SK-N-SH (cell line): ENCODE data around the gene VTN.

ENCODE experiments used
- CHD2 ChIP-seq: fragments of 150-350 bp; IDR thresholded peaks from 2 replicates; pipeline ENCODE4 v1.6.1; 2018; ENCODE audit warnings: low read length; ENCODE audit not compliant: partially characterized antibody
- EP300 ChIP-seq, 2 experiments: IDR thresholded peaks; 2 replicates each; pipeline versions ENCODE4 v1.4.0 to v1.6.1; 2012; ENCODE audit warnings: borderline replicate concordance in 1 of 2, low read depth in 1 of 2, low read length in 1 of 2
- EZH2phosphoT487 ChIP-seq: fragments of 200-600 bp; sonication (generic); IDR thresholded peaks from 2 replicates; pipeline ENCODE4 v1.6.1; 2017; ENCODE audit warnings: low read depth, mixed run types, mild to moderate bottlenecking, antibody characterized with exemption, moderate library complexity, borderline replicate concordance
- GABPA ChIP-seq: IDR thresholded peaks from 2 replicates; pipeline ENCODE4 v1.4.0; 2012; ENCODE audit warnings: low read depth, mild to moderate bottlenecking
- NRF1 ChIP-seq: IDR thresholded peaks from 2 replicates; pipeline ENCODE4 v1.6.1; 2012; ENCODE audit warnings: low read depth, mild to moderate bottlenecking, low read length
- POLR2AphosphoS5 ChIP-seq: IDR thresholded peaks from 2 replicates; pipeline ENCODE4 v1.6.1; 2012; ENCODE audit warnings: low read depth, low read length
- RAD21 ChIP-seq: IDR thresholded peaks from 2 replicates; pipeline ENCODE4 v1.6.1; 2012; ENCODE audit warnings: mild to moderate bottlenecking, low read length
- RXRA ChIP-seq: IDR thresholded peaks from 2 replicates; pipeline ENCODE4 v1.4.0; 2012; ENCODE audit warnings: low read depth, mild to moderate bottlenecking, borderline replicate concordance
- SMC3 ChIP-seq: IDR thresholded peaks from 2 replicates; pipeline ENCODE4 v1.6.1; 2012; ENCODE audit warnings: low read depth, low read length, improper control_type of control experiment
- TAF1 ChIP-seq: IDR thresholded peaks from 2 replicates; pipeline ENCODE4 v1.6.1; 2012; ENCODE audit warnings: low read depth, mild to moderate bottlenecking, low read length, moderate library complexity, borderline replicate concordance
- TF ChIP-seq, protein P1 (sequence below): fragments of 200-600 bp; sonication (generic); IDR thresholded peaks from 2 replicates; pipeline ENCODE4 v1.6.1; 2017; ENCODE audit warnings: antibody characterized with exemption, mild to moderate bottlenecking, moderate library complexity
- TF ChIP-seq, protein P2 (sequence below): IDR thresholded peaks from 2 replicates; pipeline ENCODE4 v1.6.1; 2012; ENCODE audit warnings: mild to moderate bottlenecking, low read depth, low read length, moderate library complexity
- TF ChIP-seq, protein P3 (sequence below): IDR thresholded peaks from 2 replicates; pipeline ENCODE4 v1.4.0; 2012; ENCODE audit warnings: low read depth, borderline replicate concordance

DNA sequence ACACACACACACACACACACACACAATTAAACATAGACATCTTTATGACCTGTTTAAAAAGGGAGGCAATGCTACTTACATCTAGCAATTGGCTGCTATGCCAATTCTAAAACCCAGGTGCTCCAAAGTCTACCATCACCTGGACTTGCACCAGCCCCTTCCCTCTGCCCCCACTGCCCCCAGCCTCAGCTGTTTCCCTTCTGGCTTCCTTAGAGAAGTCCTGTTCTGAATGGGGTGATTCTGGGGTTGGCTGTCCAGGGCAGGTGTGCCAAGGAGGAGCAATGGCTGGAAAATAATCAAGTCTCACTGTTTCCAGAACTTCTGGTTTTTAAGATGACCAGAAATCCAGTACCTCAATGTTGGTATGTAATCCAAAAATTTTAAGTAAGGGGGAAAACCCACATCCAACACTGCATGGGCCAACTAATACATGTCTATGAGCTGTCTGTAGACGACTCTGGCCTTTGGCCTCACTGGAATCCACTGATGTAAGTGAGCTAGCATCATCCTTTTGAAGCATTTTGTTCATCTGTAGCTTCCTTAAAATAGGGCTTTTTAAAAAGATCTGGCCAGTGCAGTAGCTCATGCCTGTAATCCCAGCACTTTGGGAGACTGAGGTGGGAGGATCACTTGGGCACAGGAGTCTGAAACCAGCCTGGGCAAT lies 36.9 kb downstream of the VTN start:
- TF ChIP-seq, protein P1, sequence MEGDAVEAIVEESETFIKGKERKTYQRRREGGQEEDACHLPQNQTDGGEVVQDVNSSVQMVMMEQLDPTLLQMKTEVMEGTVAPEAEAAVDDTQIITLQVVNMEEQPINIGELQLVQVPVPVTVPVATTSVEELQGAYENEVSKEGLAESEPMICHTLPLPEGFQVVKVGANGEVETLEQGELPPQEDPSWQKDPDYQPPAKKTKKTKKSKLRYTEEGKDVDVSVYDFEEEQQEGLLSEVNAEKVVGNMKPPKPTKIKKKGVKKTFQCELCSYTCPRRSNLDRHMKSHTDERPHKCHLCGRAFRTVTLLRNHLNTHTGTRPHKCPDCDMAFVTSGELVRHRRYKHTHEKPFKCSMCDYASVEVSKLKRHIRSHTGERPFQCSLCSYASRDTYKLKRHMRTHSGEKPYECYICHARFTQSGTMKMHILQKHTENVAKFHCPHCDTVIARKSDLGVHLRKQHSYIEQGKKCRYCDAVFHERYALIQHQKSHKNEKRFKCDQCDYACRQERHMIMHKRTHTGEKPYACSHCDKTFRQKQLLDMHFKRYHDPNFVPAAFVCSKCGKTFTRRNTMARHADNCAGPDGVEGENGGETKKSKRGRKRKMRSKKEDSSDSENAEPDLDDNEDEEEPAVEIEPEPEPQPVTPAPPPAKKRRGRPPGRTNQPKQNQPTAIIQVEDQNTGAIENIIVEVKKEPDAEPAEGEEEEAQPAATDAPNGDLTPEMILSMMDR = no peak
- no peak for TF ChIP-seq SMC3
- TF ChIP-seq, protein P2, sequence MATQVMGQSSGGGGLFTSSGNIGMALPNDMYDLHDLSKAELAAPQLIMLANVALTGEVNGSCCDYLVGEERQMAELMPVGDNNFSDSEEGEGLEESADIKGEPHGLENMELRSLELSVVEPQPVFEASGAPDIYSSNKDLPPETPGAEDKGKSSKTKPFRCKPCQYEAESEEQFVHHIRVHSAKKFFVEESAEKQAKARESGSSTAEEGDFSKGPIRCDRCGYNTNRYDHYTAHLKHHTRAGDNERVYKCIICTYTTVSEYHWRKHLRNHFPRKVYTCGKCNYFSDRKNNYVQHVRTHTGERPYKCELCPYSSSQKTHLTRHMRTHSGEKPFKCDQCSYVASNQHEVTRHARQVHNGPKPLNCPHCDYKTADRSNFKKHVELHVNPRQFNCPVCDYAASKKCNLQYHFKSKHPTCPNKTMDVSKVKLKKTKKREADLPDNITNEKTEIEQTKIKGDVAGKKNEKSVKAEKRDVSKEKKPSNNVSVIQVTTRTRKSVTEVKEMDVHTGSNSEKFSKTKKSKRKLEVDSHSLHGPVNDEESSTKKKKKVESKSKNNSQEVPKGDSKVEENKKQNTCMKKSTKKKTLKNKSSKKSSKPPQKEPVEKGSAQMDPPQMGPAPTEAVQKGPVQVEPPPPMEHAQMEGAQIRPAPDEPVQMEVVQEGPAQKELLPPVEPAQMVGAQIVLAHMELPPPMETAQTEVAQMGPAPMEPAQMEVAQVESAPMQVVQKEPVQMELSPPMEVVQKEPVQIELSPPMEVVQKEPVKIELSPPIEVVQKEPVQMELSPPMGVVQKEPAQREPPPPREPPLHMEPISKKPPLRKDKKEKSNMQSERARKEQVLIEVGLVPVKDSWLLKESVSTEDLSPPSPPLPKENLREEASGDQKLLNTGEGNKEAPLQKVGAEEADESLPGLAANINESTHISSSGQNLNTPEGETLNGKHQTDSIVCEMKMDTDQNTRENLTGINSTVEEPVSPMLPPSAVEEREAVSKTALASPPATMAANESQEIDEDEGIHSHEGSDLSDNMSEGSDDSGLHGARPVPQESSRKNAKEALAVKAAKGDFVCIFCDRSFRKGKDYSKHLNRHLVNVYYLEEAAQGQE = no peak
- TF ChIP-seq GABPA = no peak
- no peak for TF ChIP-seq RAD21
- TF ChIP-seq RXRA = no peak
- no peak for TF ChIP-seq TAF1
- no peak for TF ChIP-seq EZH2phosphoT487
- no peak for TF ChIP-seq EP300 (IDR thresholded peaks at IDR 0.05; ENCODE audit: borderline replicate concordance in 1 of 2, low read depth in 1 of 2, low read length in 1 of 2)
- no peak for TF ChIP-seq CHD2
- no peak for TF ChIP-seq NRF1
- no peak for TF ChIP-seq POLR2AphosphoS5
- TF ChIP-seq, protein P3, sequence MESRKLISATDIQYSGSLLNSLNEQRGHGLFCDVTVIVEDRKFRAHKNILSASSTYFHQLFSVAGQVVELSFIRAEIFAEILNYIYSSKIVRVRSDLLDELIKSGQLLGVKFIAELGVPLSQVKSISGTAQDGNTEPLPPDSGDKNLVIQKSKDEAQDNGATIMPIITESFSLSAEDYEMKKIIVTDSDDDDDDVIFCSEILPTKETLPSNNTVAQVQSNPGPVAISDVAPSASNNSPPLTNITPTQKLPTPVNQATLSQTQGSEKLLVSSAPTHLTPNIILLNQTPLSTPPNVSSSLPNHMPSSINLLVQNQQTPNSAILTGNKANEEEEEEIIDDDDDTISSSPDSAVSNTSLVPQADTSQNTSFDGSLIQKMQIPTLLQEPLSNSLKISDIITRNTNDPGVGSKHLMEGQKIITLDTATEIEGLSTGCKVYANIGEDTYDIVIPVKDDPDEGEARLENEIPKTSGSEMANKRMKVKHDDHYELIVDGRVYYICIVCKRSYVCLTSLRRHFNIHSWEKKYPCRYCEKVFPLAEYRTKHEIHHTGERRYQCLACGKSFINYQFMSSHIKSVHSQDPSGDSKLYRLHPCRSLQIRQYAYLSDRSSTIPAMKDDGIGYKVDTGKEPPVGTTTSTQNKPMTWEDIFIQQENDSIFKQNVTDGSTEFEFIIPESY = no peak
